Heart left ventricle (tissue), 16 donors: ENCODE measurements around the gene DNAJC19. TPM values are rescaled to one million over a fixed set of nuclear protein-coding genes. Genes with fewer than 3 reads are reported as not detected.
"Not testable (repeated sequence)": the region's sequence is repeated elsewhere in the genome, so short reads cannot be mapped to it uniquely, and the experiment has no call there.

Experiments
- ATAC-seq, 4 donors: fragments of 200-7000 bp; cut with Tn5 transposase; one replicate each; pipeline ENCODE4 v1.9.1; 2020 to 2022; ENCODE audit warnings: moderate library complexity in 4 of 4, mild to moderate bottlenecking in 3 of 4, moderate number of reproducible peaks in 1 of 4
- DNase-seq, 5 donors: peaks; one replicate each; pipeline ENCODE4 v3.0.0-alpha.2; 2020
- H3K27ac ChIP-seq, 12 donors: fragments of 200-600 bp; sonication (generic) in 4 of 12; one replicate each; pipeline versions ENCODE4 v1.5.0 to v1.8.0; 2016 to 2022; ENCODE audit warnings: mild to moderate bottlenecking in 2 of 12
- H3K27me3 ChIP-seq, 9 donors: fragments of 200-600 bp; sonication (generic) in 2 of 9; one replicate each; pipeline versions ENCODE4 v1.5.1 to v1.8.0; 2016 to 2022; ENCODE audit warnings: mild to moderate bottlenecking in 3 of 9
- H3K36me3 ChIP-seq, 9 donors: fragments of 200-600 bp; sonication (generic) in 2 of 9; one replicate each; pipeline versions ENCODE4 v1.5.0 to v1.8.0; 2018 to 2022; ENCODE audit warnings: mild to moderate bottlenecking in 2 of 9
- H3K4me1 ChIP-seq, 12 donors: fragments of 200-600 bp; sonication (generic) in 4 of 12; one replicate each; pipeline versions ENCODE4 v1.5.0 to v1.8.0; 2016 to 2022; ENCODE audit warnings: mild to moderate bottlenecking in 3 of 12
- H3K4me3 ChIP-seq, 12 donors: fragments of 200-600 bp; sonication (generic) in 4 of 12; one replicate each; pipeline versions ENCODE4 v1.5.0 to v1.8.0; 2017 to 2022; ENCODE audit warnings: mild to moderate bottlenecking in 9 of 12, moderate library complexity in 4 of 12
- H3K9me3 ChIP-seq, 12 donors: fragments of 200-600 bp; sonication (generic) in 4 of 12; one replicate each; pipeline versions ENCODE4 v1.5.0 to v1.8.0; 2016 to 2022; ENCODE audit warnings: mild to moderate bottlenecking in 1 of 12
- POLR2A ChIP-seq, 2 donors: fragments of 450-650 bp; IDR thresholded peaks; one replicate each; pipeline ENCODE4 v1.6.1; 2017; ENCODE audit warnings: antibody characterized with exemption in 2 of 2, mild to moderate bottlenecking in 2 of 2, moderate library complexity in 2 of 2
- whole genome bisulfite sequencing, 4 donors: extraction: QIAGEN DNeasy Blood & Tissue Kit in 2 of 4; methylation state at CpG; one replicate each; pipeline versions ENCODE4 v1.1.5 to v1.1.7; 2013 to 2018; 5-methylcytosine and 5-hydroxymethylcytosine counted together
- intact Hi-C, 10 donors: fragments of 100-400 bp; cut with DNase I; formaldehyde crosslinking; loops; one replicate each; pipeline versions ENCODE4 v1.11.1 to v1.14.2; 2022
- polyA plus RNA-seq, 2 donors: library from polyadenylated mRNA; stranded (reverse); fragments of 200-250 nt; gene quantifications; one replicate each; pipeline ENCODE4 v1.2.3, GENCODE V29; 2013
- total RNA-seq, 9 donors: library from RNA; depleted of rRNA in 2 of 9; stranded (reverse); fragments of >200 nt in 2 of 9; fragmentation: NEBNext Ultra II Directional in 3 of 9; extraction: Animal tissue kit (Norgen Biotek cat#: 25700) in 3 of 9; gene quantifications; one replicate each; pipeline versions ENCODE4 v1.1.0 to v1.2.4, GENCODE V29; 2016 to 2023
- TF ChIP-seq, protein P1 (sequence below), 12 donors: fragments of 200-600 bp; sonication (generic) in 4 of 12; IDR thresholded peaks; one replicate each; pipeline versions ENCODE4 v1.5.0 to v1.8.0; 2018 to 2022; ENCODE audit warnings: antibody characterized with exemption in 12 of 12, mild to moderate bottlenecking in 5 of 12
- donor health status: ischemic (EF 13 %, LVEDD 7.1; RV severe dilation, severe dysfunction).
- donor health status: healthy with polysubstance abuse.
- donor health status: DM: no; HTN: yes; CAD: no.
- donor health status: DM: no; HTN: no; CAD: no.
- donor health status: ischemic (EF 25% LVEDD 6.9; RV normal size, moderate dysfunction).
- donor health status: ischemic (EF 25% LVEDD 5.7; RV mildly dilated, moderate dysfunction).
- donor health status: healthy.
- donor health status: DM: yes; HTN: yes; CAD: no.
- donor health status: ischemic (EF 35%, LVEDD 5.7; RV mildly dilated, moderate dysfunction).
- donor health status: nonischemic (EF 11% LVEDD 7.7; RV severe dilation, severe dysfunction).
- donor health status: DM: yes; HTN: yes; CAD: no.
- donor health status: PGD.
- donor health status: ischemic (EF 29% LVEDD 5.4; RV normal size, mild dysfunction).
- donor health status: nonischemic (EF 23%, LVEDD 6.1; RV moderate dilation, normal function).

DNAJC19 gene
- total and polyA plus RNA-seq, 11 donors, result 50.5 to 140 (median 85.6) TPM

DNA sequence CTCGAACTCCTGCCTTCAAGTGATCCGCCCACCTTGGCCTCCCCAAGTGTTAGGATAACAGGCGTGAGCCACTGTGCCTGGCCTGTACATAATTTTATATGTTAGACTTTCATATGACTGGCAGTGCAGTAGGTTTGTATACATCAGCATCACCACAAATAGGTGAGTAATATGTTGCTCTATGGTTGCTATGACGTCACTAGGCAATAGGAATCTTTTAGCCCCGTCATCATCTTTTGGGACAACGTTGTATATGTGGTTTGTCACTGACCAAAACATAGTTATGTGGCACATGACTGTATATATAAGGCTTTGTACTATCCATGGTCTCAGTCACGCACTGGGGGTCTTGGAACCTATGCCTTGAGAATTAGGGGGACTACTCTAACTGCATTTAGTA lies 17.0 kb upstream of the DNAJC19 start:
- H3K27me3 ChIP-seq, result no peaks in the 10 kb centered on the region
- no peaks in the 10 kb centered on the region for H3K36me3 ChIP-seq
- DNase-seq, result no peak
- H3K9me3 ChIP-seq, result peaks cover 0 to 16% (median 0%) of the 10 kb centered on the region in 12 donors
- intact Hi-C loops, result no loop called here
- no peak overlapping the region for H3K4me3 ChIP-seq
- TF ChIP-seq, protein P1, sequence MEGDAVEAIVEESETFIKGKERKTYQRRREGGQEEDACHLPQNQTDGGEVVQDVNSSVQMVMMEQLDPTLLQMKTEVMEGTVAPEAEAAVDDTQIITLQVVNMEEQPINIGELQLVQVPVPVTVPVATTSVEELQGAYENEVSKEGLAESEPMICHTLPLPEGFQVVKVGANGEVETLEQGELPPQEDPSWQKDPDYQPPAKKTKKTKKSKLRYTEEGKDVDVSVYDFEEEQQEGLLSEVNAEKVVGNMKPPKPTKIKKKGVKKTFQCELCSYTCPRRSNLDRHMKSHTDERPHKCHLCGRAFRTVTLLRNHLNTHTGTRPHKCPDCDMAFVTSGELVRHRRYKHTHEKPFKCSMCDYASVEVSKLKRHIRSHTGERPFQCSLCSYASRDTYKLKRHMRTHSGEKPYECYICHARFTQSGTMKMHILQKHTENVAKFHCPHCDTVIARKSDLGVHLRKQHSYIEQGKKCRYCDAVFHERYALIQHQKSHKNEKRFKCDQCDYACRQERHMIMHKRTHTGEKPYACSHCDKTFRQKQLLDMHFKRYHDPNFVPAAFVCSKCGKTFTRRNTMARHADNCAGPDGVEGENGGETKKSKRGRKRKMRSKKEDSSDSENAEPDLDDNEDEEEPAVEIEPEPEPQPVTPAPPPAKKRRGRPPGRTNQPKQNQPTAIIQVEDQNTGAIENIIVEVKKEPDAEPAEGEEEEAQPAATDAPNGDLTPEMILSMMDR (IDR thresholded peaks at IDR 0.05), result no peak
- TF ChIP-seq POLR2A (IDR thresholded peaks at IDR 0.05), result no peak
- no peaks in the 10 kb centered on the region for H3K4me1 ChIP-seq
- WGBS, 4 donors, result 84% methylated on average over 7 of the region's 7 CpGs
- ATAC-seq, result no peak
- H3K27ac ChIP-seq, result no peak overlapping the region

DNA sequence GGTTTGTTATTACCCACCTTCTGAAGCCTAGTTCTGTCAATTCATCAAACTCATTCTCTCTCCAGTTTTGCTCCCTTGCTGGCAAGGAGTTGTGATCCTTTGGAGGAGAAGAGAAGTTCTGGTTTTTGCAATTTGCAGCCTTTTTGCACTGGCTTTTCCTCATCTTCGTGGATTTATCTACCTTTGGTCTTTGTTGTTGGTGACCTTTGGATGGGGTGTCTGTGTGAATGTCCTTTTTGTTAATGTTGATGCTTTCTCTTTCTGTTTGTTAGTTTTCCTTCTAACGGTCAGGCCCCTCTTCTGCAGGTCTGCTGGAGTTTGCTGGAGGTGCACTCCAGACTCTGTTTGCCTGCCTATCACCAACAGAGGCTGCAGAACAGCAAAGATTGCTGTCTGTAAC lies 13.9 kb upstream of the DNAJC19 start:
- H3K27me3 ChIP-seq, ATAC-seq, intact Hi-C loops, H3K4me3 ChIP-seq, H3K27ac ChIP-seq, H3K4me1 ChIP-seq, H3K36me3 ChIP-seq, DNase-seq: not testable (repeated sequence)
- WGBS, 4 donors, result 52 to 64% (median 60%) methylated on average over 2 of the region's 2 CpGs
- H3K9me3 ChIP-seq, result peaks cover 0 to 28% (median 3%) of the 10 kb centered on the region in 12 donors

DNA sequence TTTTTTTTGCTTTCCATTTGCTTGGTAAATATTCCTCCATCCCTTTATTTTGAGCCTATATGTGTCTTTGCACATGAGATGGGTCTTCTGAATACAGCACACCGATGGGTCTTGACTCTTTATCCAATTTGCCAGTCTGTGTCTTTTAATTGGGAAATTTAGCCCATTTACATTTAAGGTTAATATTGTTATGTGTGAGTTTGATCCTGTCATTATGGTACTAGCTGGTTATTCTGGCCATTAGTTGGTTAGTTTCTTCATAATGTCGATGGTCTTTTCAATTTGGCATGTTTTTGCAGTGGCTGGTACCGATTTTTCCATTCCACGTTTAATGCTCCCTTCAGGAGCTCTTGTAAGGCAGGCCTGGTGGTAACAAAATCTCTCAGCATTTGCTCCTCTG lies 12.8 kb upstream of the DNAJC19 start:
- H3K9me3 ChIP-seq, result peaks cover 0 to 28% (median 3%) of the 10 kb centered on the region in 12 donors
- H3K27ac ChIP-seq, H3K36me3 ChIP-seq, DNase-seq, H3K27me3 ChIP-seq, H3K4me3 ChIP-seq, H3K4me1 ChIP-seq, ATAC-seq, intact Hi-C loops: not testable (repeated sequence)
- 75 to 87% (median 82%) methylated on average over 4 of the region's 4 CpGs for WGBS, 4 donors

DNA sequence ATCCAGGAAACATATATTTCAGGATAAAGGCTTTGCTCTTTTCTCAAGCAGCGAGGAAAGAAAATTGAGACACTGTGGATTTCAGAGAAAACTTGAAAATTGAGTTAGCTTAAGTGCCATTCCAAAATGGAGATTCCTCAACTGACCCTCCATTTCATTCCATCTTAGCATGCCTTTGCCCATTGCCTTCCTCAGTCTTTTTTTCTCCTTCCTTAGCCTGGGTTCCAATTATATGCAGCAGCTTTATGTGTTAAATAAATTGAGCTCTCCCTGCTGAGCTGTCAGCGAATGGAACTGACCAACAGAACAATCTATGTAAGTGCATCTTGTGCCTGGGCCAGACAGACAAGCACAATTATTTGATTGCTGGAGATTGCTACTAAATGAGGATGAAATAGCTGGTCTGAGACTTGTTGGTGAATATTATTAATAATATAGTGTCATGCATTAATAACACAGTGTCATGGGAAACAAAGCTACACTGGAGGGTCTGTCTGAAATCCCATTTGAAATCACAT lies 6.9 kb upstream of the DNAJC19 start:
- no peak for TF ChIP-seq POLR2A (IDR thresholded peaks at IDR 0.05)
- TF ChIP-seq, protein P1 (IDR thresholded peaks at IDR 0.05), result no peak
- DNase-seq, result no peak
- ATAC-seq, result no peak
- Histone ChIP-seq H3K27me3 (no peaks in the 10 kb centered on the region), H3K36me3 (no peaks in the 10 kb centered on the region), H3K4me3 (no peak overlapping the region), H3K9me3 (peaks cover 0 to 13% (median under 1%) of the 10 kb centered on the region in 12 donors), H3K4me1 (no peaks in the 10 kb centered on the region), H3K27ac (no peak overlapping the region)
- intact Hi-C loops, result loop anchor here in 1 of 10 donors (10.0 kb wide), 1 partner anchor 178 kb away; no protein-coding TSS in a partner anchor
- WGBS, 4 donors, result 85 to 93% (median 86%) methylated on average over 2 of the region's 2 CpGs

DNA sequence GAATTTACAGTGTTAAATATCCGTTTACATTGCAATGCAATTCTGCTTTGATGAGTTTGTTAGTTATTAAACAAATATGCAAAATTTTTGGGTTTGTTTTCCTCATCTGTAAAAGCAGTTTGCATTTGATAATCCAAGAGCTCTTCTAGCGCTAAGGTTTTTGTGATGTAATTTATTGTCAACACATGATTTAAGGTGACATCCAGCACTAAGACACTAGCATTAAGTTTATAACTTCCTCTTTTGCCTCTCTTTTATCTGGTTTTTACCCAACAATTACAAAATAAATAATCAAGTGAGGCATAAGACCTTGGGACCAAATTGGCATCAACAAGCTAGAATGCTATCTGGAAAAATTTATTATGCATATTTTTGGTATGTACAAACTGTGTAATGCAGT lies 969 bp upstream of the DNAJC19 start:
- ATAC-seq (no peak), DNase-seq (no peak)
- 28 to 38% (median 30%) methylated on average over 2 of the region's 2 CpGs for WGBS, 4 donors
- peak overlapping the region in 8 of 12 donors; percentile 70 to 92 (median 86) for H3K27ac ChIP-seq
- H3K27me3 ChIP-seq, result no peaks in the 10 kb centered on the region
- H3K4me3 ChIP-seq, result peak overlapping the region in 10 of 12 donors; percentile 38 to 94 (median 82)
- no peaks in the 10 kb centered on the region for H3K9me3 ChIP-seq
- intact Hi-C loops, result loop anchor here in 2 of 10 donors (5.0 to 10.0 kb wide), 2 partner anchors 78 to 184 kb away; partner anchors contain the start of gene FXR1 (in 1 of the 2)
- H3K36me3 ChIP-seq, result peaks cover 0 to 26% (median 21%) of the 10 kb centered on the region in 9 donors
- H3K4me1 ChIP-seq, result peaks cover 0 to 29% (median 17%) of the 10 kb centered on the region in 12 donors
- TF ChIP-seq POLR2A (IDR thresholded peaks at IDR 0.05), result no peak
- TF ChIP-seq, protein P1 (IDR thresholded peaks at IDR 0.05), result no peak
